ENCODE measurements around the gene PPM1H. TPM values are rescaled to one million over a fixed set of nuclear protein-coding genes. Genes with fewer than 3 reads are reported as not detected.

PPM1H gene
- total and polyA plus RNA-seq, 2 donors (not counting 1 experiment from before 2014, with no cell fraction given): 0.01 TPM; not detected in 1

DNA sequence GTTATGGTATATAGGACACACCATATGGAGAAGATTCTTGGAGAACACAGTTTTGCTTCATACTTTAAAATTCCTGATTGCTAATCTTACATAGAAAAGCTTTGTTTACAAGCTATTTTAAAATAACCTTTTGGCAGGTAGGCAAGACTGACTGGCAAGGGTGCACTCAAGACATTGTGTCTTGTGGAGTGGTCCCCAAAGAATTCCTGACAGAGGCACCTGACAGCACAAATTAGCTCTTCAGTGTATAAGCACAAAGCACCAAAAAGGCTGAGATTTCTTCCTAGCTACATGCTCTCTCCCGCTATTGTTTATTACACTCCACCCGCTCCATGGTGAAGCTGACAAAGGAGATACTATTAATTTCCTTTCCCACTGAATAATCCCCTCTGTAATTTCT, 329.0 kb downstream of the PPM1H start:
- H3K9me3 Mint-ChIP-seq (ENCODE audit: insufficient read depth): no peaks in the 10 kb centered on the region
- H3K27ac Mint-ChIP-seq: no peak overlapping the region
- H3K27me3 Mint-ChIP-seq: no peaks in the 10 kb centered on the region
- Histone ChIP-seq H2AFZ (ENCODE audit: insufficient read depth, low read depth, low read length, poor library complexity, severe bottlenecking) (no peak overlapping the region), H4K20me1 (ENCODE audit: control insufficient read depth, insufficient read depth, low read length, poor library complexity, severe bottlenecking) (no peaks in the 10 kb centered on the region), H3K4me3 (ENCODE audit: control extremely low read depth in 1 of 5, extremely low read depth in 1 of 5, insufficient read depth in 1 of 5, low read depth in 2 of 5, low read length in 4 of 5) (no peak overlapping the region), H3K79me2 (ENCODE audit: control insufficient read depth, insufficient read depth, low read length) (peaks cover 68% of the 10 kb centered on the region), H3K4me1 (ENCODE audit: control insufficient read depth in 2 of 2, insufficient read depth in 2 of 2, low read length in 2 of 2) (peaks cover 17 to 22% of the 10 kb centered on the region in 2 donors), H3K9me3 (ENCODE audit: control extremely low read depth in 1 of 3, control insufficient read depth in 2 of 3, insufficient read depth in 1 of 3, low read length in 2 of 3) (no peaks in the 10 kb centered on the region), H3K4me2 (replicated peaks; ENCODE audit: low read depth, low read length, poor library complexity, severe bottlenecking) (no peak overlapping the region), H3K9ac (ENCODE audit: low read length) (no peak overlapping the region), H3K27me3 (replicated peaks in 1 of 4; ENCODE audit: control extremely low read depth in 1 of 4, control insufficient read depth in 3 of 4, insufficient read depth in 4 of 4, low read length in 3 of 4) (no peaks in the 10 kb centered on the region), H3K36me3 (replicated peaks in 1 of 2; ENCODE audit: control extremely low read depth in 1 of 2, control insufficient read depth in 1 of 2, extremely low read depth in 1 of 2, insufficient read depth in 2 of 2, low read length in 1 of 2) (no peaks in the 10 kb centered on the region), H3K27ac (ENCODE audit: low read length in 2 of 2) (no peak overlapping the region)
- ATAC-seq (ENCODE audit: low read depth) (no peak), DNase-seq (no peak)
- TF ChIP-seq, protein P1, sequence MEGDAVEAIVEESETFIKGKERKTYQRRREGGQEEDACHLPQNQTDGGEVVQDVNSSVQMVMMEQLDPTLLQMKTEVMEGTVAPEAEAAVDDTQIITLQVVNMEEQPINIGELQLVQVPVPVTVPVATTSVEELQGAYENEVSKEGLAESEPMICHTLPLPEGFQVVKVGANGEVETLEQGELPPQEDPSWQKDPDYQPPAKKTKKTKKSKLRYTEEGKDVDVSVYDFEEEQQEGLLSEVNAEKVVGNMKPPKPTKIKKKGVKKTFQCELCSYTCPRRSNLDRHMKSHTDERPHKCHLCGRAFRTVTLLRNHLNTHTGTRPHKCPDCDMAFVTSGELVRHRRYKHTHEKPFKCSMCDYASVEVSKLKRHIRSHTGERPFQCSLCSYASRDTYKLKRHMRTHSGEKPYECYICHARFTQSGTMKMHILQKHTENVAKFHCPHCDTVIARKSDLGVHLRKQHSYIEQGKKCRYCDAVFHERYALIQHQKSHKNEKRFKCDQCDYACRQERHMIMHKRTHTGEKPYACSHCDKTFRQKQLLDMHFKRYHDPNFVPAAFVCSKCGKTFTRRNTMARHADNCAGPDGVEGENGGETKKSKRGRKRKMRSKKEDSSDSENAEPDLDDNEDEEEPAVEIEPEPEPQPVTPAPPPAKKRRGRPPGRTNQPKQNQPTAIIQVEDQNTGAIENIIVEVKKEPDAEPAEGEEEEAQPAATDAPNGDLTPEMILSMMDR (IDR thresholded peaks at IDR 0.05): no peak
- peaks cover 38% of the 10 kb centered on the region for H3K4me1 Mint-ChIP-seq
- ChIA-PET CTCF (interaction anchor here (0.8 to 1.8 kb wide), 4 partner anchors 9 to 207 kb away, joined by 3 to 9 read pairs (median 4); no protein-coding TSS in a partner anchor), POLR2A (interaction anchor here (1.3 kb wide), 1 partner anchor 9 kb away, joined by 5 read pairs; no protein-coding TSS in a partner anchor)
- intact Hi-C loops (cut with micrococcal nuclease): loop anchor here (10.0 kb wide), 1 partner anchor 1799 kb away; the partner anchor contains the start of gene XPOT
- WGBS (ENCODE audit: insufficient coverage): 100% methylated on average over 2 of the region's 2 CpGs
- H3K4me3 Mint-ChIP-seq: no peak overlapping the region

GRCh38 chr12:62604871-62605270, 330.1 kb downstream of the PPM1H start:
- no peaks in the 10 kb centered on the region for H3K27me3 Mint-ChIP-seq
- H3K4me2 ChIP-seq (replicated peaks; ENCODE audit: low read depth, low read length, poor library complexity, severe bottlenecking): peak overlapping the region; percentile 75
- no peaks in the 10 kb centered on the region for H3K9me3 Mint-ChIP-seq (ENCODE audit: insufficient read depth)
- H4K20me1 ChIP-seq (ENCODE audit: control insufficient read depth, insufficient read depth, low read length, poor library complexity, severe bottlenecking): no peaks in the 10 kb centered on the region
- peak overlapping the region in 2 of 5 experiments; percentile 89 for H3K4me3 ChIP-seq (ENCODE audit: control extremely low read depth in 1 of 5, extremely low read depth in 1 of 5, insufficient read depth in 1 of 5, low read depth in 2 of 5, low read length in 4 of 5)
- H3K9ac ChIP-seq (ENCODE audit: low read length): peak overlapping the region; percentile 99
- peaks cover 40% of the 10 kb centered on the region for H3K4me1 Mint-ChIP-seq
- H3K79me2 ChIP-seq (ENCODE audit: control insufficient read depth, insufficient read depth, low read length): peaks cover 61% of the 10 kb centered on the region
- H3K9me3 ChIP-seq (ENCODE audit: control extremely low read depth in 1 of 3, control insufficient read depth in 2 of 3, insufficient read depth in 1 of 3, low read length in 2 of 3): no peaks in the 10 kb centered on the region
- intact Hi-C loops (cut with micrococcal nuclease): loop anchor here (5.0 to 10.0 kb wide), 3 partner anchors 1172 to 1847 kb away; partner anchors contain the start of genes RXYLT1, TBK1 and XPOT
- H3K36me3 ChIP-seq (replicated peaks in 1 of 2; ENCODE audit: control extremely low read depth in 1 of 2, control insufficient read depth in 1 of 2, extremely low read depth in 1 of 2, insufficient read depth in 2 of 2, low read length in 1 of 2): no peaks in the 10 kb centered on the region
- no peak overlapping the region for H2AFZ ChIP-seq (ENCODE audit: insufficient read depth, low read depth, low read length, poor library complexity, severe bottlenecking)
- WGBS (ENCODE audit: insufficient coverage): no CpG with 5 or more reads among the region's 4 CpGs
- no peak for DNase-seq
- H3K27ac ChIP-seq (ENCODE audit: low read length in 2 of 2): peak overlapping the region in 1 of 2 donors; percentile 100
- H3K4me3 Mint-ChIP-seq: peak overlapping the region; percentile 94
- CTCF ChIA-PET: interaction anchor here (1.3 to 1.8 kb wide), 2 partner anchors 10 to 191 kb away, joined by 6 to 9 read pairs; no protein-coding TSS in a partner anchor
- peaks cover 17 to 22% of the 10 kb centered on the region in 2 donors for H3K4me1 ChIP-seq (ENCODE audit: control insufficient read depth in 2 of 2, insufficient read depth in 2 of 2, low read length in 2 of 2)
- POLR2A ChIA-PET: no interaction called here
- ATAC-seq (ENCODE audit: low read depth): no peak
- H3K27me3 ChIP-seq (replicated peaks in 1 of 4; ENCODE audit: control extremely low read depth in 1 of 4, control insufficient read depth in 3 of 4, insufficient read depth in 4 of 4, low read length in 3 of 4): no peaks in the 10 kb centered on the region
- TF ChIP-seq, protein P1 (IDR thresholded peaks at IDR 0.05): no peak
- TF ChIP-seq EZH2 (IDR thresholded peaks at IDR 0.05; ENCODE audit: borderline replicate concordance, insufficient read depth, low read depth, low read length, poor library complexity, severe bottlenecking): no peak
- H3K27ac Mint-ChIP-seq: peak overlapping the region; percentile 15

Measured in B cell (primary cell).